K562 (cell line): Measurements from ENCODE around the gene DSTYK. TPM values are rescaled to one million over a fixed set of nuclear protein-coding genes. Genes with fewer than 3 reads are reported as not detected.

Source experiments
- ATF1 ChIP-seq, 2 experiments: fragments of 450-650 bp in 1 of 2; IDR thresholded peaks; 2 replicates each; pipeline ENCODE4 v1.6.1; 2016; ENCODE audit warnings: missing compliant biosample characterization in 1 of 2, missing genetic modification characterization in 1 of 2
- E2F4 ChIP-seq: sonication (generic); formaldehyde crosslinking; IDR thresholded peaks from 2 replicates; pipeline ENCODE4 v1.8.0; 2022; ENCODE audit warnings: mild to moderate bottlenecking, low read depth, missing genetic modification reagents
- ETV6 ChIP-seq, 3 experiments: fragments of 150-350 bp in 1 of 3; sonication (generic) in 1 of 3; formaldehyde crosslinking in 1 of 3; IDR thresholded peaks; 2 replicates each; pipeline versions ENCODE4 v1.6.1 to v1.8.0; 2014 to 2022; ENCODE audit warnings: borderline replicate concordance in 2 of 3, low read depth in 2 of 3, antibody characterized with exemption in 1 of 3, low read length in 1 of 3, mild to moderate bottlenecking in 1 of 3, missing genetic modification reagents in 1 of 3
- HDGF ChIP-seq: fragments of 450-650 bp; IDR thresholded peaks from 2 replicates; pipeline ENCODE4 v1.6.1; 2016
- ZNF740 ChIP-seq, 3 experiments: fragments of 200-800 bp in 1 of 3; sonication (Bioruptor generic) in 1 of 3; sonication (generic) in 1 of 3; formaldehyde crosslinking in 1 of 3; IDR thresholded peaks; 2 replicates each; pipeline versions ENCODE4 v1.6.1 to v1.8.0; 2016 to 2022; ENCODE audit warnings: mild to moderate bottlenecking in 2 of 3, missing compliant biosample characterization in 2 of 3, missing genetic modification characterization in 2 of 3, missing genetic modification reagents in 1 of 3
- polyA plus RNA-seq, 8 experiments: library from polyadenylated mRNA; depleted of rRNA in 4 of 8; stranded (reverse) in 5 of 8; unstranded in 3 of 8; fragments of >200 nt; fragmentation: Nextera tagmentation in 2 of 8; fragmentation: Illumina TruSeq in 1 of 8; extraction: Ambion mirVana in 2 of 8; extraction: Trizol in 1 of 8; gene quantifications; 2 replicates each; pipeline versions ENCODE4 v1.2.1 to v1.2.3, GENCODE V29; 2011 to 2014; ENCODE audit warnings: inconsistent platforms in 1 of 8, missing spikeins in 1 of 8
- total RNA-seq, 7 experiments: library from RNA; depleted of rRNA in 6 of 7; stranded (reverse); fragments of >200 nt in 6 of 7; fragmentation: Illumina TruSeq in 2 of 7; extraction: Trizol in 2 of 7; gene quantifications; 2 replicates each; pipeline versions ENCODE4 v1.2.1 to v1.2.3, GENCODE V29; 2011 to 2021; ENCODE audit warnings: low replicate concordance in 1 of 7

Gene DSTYK
- total and polyA plus RNA-seq, 9 of the 15 experiments (the other 6 are each of a cell fraction or from before 2014, with no cell fraction given), result 4.2 to 7.1 (median 6.2) TPM

- TF ChIP-seq E2F4 (CRISPR knock-in tag) (0 out of 2 replicates have a peak, but pooled peaks have one; percentile 7), HDGF (0 out of 2 replicates have a peak, but pooled peaks have one; percentile 30), ETV6 (IDR thresholded peaks at IDR 0.05; ENCODE audit: borderline replicate concordance in 1 of 2, low read depth in 2 of 2, low read length in 1 of 2) (0 out of 4 replicates have a peak, but pooled peaks of 1 of the 2 experiments have one; percentile 1), ETV6 (CRISPR knock-in tag; IDR thresholded peaks at IDR 0.05; ENCODE audit: borderline replicate concordance) (no peak), ZNF740 (CRISPR knock-in tag; IDR thresholded peaks at IDR 0.05) (peak; percentile 94), ZNF740 (tag; IDR thresholded peaks at IDR 0.05) (peak in 1 of 2 experiments; percentile 86; a peak in 2 of 4 replicates), ATF1 (CRISPR knock-in tag; IDR thresholded peaks at IDR 0.05) (no peak), ATF1 (tag; IDR thresholded peaks at IDR 0.05) (peak; percentile 80)
Observed at GRCh38 chr1:205211839-205212536, 486 bp upstream of the DSTYK start (continued).
